Measurements from ENCODE around the gene SLC51A.

GRCh38 chr3:196240424-196240823 is 24.1 kb downstream of the SLC51A start:
- no peak for TF ChIP-seq SUZ12 (IDR thresholded peaks at IDR 0.05; ENCODE audit: extremely low read depth, insufficient read depth, insufficient read length)
- no peak for TF ChIP-seq ZNF274 (IDR thresholded peaks at IDR 0.05; ENCODE audit: low read depth, low read length)
- no peak for TF ChIP-seq YY1 (IDR thresholded peaks at IDR 0.05; ENCODE audit: insufficient read depth, insufficient read length)

Data from NT2/D1 (cell line).